GM18499 (cell line): ENCODE results near the gene TNNI3K.
"Not testable (repeated sequence)": the region's sequence is repeated elsewhere in the genome, so short reads cannot be mapped to it uniquely, and the experiment has no call there.

Experiments
- ATAC-seq: cut with Tn5 transposase; IDR thresholded peaks from one replicate; pipeline ENCODE4 v1.9.1; 2021; ENCODE audit warnings: moderate number of reproducible peaks; ENCODE audit not compliant: insufficient read depth, unreplicated experiment

TNNI3K gene, protein sequence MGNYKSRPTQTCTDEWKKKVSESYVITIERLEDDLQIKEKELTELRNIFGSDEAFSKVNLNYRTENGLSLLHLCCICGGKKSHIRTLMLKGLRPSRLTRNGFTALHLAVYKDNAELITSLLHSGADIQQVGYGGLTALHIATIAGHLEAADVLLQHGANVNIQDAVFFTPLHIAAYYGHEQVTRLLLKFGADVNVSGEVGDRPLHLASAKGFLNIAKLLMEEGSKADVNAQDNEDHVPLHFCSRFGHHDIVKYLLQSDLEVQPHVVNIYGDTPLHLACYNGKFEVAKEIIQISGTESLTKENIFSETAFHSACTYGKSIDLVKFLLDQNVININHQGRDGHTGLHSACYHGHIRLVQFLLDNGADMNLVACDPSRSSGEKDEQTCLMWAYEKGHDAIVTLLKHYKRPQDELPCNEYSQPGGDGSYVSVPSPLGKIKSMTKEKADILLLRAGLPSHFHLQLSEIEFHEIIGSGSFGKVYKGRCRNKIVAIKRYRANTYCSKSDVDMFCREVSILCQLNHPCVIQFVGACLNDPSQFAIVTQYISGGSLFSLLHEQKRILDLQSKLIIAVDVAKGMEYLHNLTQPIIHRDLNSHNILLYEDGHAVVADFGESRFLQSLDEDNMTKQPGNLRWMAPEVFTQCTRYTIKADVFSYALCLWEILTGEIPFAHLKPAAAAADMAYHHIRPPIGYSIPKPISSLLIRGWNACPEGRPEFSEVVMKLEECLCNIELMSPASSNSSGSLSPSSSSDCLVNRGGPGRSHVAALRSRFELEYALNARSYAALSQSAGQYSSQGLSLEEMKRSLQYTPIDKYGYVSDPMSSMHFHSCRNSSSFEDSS

DNA sequence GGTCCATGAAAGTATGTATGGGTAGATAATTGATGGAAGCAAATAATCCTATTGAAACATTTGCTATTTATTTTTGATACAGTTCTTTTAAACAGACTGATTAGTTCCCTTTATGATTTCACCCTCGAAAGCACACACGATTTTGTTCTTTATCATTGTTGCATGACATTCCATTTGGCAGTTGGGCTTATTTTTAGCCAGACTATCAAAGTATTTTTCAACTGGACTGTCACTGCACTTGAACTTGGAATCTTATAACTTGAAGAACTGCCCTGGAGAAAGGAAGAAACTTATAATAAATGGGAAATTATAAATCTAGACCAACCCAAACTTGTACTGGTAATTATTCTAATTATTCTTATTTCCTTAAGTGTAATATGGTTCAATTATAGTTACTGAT is at the start of gene TNNI3K:
Gene TNNI3K, plus strand, starts transcription at position 235 of the 400 bp plus-strand sequence. Its CDS starts 65 bp downstream, at position 300.
- ATAC-seq = no peak

DNA sequence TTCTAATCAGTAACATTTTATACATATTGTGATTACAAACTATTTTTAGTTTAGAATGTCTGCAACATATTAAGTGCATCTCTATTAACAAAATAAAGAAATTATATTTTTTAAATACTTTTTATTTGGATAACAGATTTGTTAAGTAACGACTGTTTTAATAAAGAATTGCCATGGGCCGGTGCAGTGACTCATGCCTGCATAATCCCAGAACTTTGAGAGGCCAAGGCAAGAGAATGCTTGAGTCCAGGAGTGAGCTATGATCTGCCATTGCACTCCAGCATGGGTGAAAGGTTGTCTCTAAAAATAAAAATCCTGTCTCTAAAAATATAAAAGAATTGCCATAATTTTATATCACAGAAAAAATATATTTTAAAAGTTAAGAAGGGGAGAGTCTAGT is 41.3 kb upstream of the TNNI3K start:
- ATAC-seq = no peak

DNA sequence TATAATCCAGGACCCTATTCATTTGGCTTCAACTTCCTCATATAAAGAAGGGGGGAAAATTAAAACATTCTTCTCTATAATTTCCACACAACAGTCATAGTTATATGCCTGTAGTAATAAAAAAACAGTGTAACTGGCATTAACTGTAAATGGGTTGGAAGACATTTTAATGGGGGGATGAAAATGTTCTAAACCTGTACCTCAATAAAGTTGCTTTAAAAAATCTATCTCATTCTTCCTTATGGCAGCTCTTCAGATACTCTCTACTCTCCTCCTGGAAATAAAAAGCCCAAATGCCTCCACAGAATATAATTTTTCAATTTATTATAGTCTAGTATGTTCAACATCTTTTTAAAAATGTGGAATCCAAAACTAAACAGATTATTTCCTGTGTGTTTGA is 39.8 kb upstream of the TNNI3K start:
- ATAC-seq = no peak

DNA sequence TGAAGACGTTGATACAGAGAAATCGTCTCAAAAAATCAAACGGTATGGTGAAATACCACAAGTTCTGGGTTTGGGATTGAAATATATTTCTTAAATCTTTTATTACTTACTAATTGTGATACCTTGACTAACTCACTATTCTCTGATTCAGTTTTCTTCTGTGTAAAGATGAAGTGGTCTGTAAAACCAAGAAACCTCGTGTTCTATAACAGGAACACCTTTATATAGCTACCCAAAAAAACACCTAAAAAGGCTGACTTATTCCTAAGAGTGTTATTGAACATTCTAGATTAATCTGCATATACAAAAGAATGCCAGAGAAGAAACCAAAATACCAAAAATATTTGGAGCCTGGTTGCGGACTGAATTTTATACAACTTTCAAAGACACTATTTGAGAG is 37.9 kb upstream of the TNNI3K start:
- ATAC-seq = no peak

DNA sequence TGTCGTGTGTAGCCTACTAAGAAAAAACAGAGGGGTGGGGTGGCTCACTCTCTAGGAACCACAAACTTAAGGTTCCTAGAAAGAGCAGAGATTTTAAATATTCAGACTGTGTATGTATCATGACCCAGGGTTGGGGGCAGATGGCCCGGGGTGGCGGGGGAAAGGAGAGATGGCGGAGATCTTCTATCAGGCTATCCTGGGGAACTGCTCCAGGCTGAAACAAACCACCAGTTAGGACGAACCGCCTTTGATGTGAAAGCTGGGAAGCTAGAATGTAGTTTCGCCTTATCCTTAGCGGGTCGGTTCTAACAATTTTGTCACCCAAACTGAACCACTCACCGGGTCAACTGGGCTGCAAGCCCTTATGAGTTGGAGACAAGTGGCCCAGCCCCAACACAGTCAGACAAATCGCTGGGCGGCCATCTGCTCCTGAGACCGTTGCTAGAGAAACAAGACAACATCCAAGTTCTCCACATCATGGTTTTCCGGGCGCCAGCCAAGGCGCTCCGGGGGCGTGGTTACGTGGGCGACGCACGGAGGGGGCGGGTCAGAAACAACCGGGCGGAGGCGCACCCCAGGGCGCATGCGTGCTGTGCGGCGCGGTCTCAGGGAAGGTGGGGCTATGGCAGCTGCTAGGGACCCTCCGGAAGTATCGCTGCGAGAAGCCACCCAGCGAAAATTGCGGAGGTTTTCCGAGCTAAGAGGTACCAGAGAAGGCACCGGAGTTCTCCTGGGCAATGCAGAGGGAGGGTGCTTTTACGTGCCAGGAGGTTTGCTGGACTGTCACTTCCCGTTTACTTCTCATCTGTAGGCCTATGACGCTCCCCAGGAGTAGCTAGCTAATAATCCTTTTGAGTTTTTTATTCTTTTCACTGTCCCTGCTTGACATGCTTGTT is 37.3 kb upstream of the TNNI3K start, which contains the start of the genes FPGT and LRRIQ3:
Gene FPGT, plus strand, starts transcription at position 586 of the 896 bp plus-strand sequence. Its CDS starts 37 bp downstream, at position 623.
Gene LRRIQ3, minus strand, starts transcription at position 520 of the 896 bp plus-strand sequence. CDS start 14,492 bp downstream, outside the sequence.
- ATAC-seq = peak; percentile 87

DNA sequence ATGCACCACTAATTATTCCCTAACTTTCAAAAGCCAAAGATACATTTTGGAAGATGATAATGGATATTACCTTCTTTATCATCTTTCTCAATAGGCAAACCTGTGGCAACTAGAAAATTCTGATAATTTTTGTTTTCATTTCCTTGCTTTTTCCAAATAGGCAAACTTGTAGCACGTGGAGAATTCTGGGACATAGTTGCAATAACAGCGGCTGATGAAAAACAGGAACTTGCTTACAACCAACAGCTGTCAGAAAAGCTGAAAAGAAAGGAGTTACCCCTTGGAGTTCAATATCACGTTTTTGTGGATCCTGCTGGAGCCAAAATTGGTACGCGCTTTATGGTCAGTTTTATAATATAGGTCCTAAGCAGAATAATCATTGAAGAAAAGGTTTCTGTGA is 35.7 kb upstream of the TNNI3K start:
- ATAC-seq = no peak

DNA sequence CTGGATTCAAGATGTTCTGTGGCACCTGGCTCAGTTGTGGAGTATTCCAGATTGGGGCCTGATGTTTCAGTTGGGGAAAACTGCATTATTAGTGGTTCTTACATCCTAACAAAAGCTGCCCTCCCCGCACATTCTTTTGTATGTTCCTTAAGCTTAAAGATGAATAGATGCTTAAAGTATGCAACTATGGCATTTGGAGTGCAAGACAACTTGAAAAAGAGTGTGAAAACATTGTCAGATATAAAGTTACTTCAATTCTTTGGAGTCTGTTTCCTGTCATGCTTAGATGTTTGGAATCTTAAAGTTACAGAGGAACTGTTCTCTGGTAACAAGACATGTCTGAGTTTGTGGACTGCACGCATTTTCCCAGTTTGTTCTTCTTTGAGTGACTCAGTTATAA is 29.9 kb upstream of the TNNI3K start:
- ATAC-seq = no peak

DNA sequence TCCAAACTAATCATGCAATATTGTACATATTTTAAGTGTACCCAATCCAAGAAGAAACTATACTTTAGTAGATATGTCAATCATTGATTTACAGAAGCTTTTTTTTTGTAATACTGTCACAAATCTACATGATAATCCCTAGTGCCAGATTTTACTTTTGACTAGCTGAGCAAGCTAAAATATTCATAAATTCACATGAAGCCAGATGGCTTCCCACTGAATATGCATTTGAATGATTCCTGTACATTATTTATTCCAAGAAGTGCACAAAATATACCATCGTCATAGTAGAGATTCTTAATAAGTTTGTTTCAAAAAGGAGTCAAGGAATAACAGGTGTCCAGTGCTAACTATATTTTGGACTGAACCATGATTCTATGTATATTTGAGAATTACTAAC is 20.0 kb upstream of the TNNI3K start:
- ATAC-seq = no peak

DNA sequence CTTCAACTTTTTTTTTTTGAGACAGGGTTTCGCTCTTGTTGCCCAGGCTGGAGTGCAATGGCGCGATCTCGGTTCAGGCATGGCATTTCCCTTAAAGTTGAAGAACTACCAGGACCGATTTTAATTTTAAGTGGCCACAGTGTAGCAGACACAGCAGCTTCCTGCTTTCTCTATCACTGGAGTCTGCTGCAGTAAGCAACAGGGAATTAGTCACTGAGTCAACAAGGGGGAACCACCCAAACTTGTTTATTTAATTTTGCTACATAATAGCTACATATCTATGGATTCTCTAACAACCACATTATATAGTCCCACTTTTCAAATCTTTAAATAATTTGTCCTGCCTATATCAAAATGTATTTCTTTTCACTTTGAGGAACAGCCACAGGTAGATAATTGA is 12.5 kb upstream of the TNNI3K start:
- no peak for ATAC-seq

DNA sequence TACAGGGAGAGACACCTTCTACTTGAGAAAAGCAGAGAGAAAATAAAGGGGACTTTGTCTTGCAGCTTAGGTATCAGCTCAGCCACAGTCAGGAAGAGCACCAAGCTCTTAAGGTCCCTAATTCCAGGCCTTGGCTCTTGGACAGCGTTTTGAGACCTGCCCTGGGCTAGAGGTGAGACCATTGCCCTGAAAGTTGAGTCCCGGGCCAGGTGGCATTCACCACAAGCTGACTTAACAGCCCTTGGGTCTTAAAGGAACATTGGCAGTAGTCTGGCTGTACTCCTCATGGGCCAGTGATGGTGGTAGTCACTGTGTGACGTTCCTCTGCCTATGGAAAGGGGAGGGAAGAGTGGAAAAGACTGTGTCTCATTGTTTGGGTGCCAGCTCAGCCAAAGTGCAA is 11.7 kb upstream of the TNNI3K start:
- no peak for ATAC-seq

DNA sequence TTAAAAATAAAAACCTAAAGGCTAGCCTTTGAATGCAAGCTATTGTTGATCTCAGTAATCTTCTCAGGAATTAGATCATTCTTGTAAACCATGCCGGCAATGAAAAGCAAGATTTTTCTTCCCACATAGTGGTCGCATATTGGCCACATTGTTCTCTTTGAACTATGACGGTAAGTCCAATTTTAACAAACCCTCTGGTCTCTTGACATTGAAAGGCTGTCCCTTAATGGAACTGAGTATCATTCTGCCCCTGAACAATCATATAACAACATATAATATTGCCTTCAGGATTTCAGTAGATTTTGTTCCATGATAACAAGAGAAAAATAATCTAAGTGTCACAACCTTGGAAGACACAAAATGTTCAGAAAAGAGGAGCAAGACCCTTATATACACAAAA is 1.3 kb downstream of the TNNI3K start:
- ATAC-seq = no peak

DNA sequence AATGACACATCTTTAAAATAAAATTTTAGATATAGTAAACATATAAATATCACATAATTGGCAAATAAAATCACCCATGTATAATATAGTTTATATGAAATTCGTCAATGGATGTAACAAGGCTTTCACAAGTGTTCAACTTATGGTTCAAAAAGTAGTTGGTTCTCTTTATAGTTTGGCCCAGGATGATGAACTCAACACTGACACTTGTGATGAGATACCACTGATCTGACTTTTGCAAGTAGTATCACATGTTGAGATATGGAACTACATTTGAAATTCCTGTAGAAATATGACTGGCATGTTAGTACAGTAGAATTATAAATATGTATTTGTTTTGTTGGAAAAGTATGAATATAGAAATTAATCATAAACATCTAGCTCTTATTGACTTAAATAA is 1.8 kb downstream of the TNNI3K start:
- no peak for ATAC-seq

DNA sequence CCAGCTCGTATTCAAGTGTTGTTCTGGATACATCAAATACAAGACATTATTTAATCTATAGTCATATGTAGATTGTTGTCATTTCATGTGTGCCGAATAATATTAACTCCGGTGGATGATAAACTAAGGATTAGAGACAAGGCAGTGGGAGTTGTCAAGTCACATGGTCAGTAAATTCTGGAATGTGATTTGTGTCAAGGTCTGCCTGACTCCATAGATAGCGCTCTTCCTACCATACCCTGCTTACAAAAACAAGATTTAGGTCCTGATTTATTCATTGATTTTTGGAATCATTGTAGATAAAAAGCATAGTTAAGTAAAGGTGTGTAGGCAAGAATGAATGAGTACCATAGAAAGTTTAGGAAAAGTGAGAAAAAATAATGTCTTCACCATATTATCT is 2.6 kb downstream of the TNNI3K start:
- ATAC-seq = no peak

DNA sequence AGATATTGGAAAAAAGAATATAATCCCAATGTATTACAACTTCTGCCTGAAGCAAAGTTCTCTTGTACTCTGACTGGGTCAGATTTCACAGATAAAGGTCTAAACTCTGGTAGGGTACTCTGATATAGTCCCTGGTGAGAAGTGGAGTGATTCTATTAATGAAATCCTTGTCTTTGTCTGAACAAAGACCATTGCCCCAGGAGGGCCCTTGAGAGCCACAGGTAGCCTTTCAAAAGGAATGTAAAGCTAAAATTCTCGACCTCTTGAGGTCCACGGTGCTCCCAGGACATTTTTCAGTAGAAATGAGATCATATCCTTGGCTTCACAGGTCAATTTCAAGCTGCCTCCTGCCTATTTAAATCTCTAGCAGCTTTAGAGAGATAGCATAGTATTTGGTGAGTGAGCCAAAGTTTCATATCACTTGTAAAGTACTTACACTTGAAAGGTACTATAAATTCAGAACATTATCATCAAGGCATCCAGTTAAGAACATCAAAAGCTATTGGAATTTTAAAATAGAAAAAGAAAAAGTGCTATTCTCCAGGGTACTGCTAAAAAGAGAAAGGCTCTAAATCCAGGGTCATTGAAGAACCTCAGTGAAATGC is 10.1 kb downstream of the TNNI3K start:
- ATAC-seq = no peak

DNA sequence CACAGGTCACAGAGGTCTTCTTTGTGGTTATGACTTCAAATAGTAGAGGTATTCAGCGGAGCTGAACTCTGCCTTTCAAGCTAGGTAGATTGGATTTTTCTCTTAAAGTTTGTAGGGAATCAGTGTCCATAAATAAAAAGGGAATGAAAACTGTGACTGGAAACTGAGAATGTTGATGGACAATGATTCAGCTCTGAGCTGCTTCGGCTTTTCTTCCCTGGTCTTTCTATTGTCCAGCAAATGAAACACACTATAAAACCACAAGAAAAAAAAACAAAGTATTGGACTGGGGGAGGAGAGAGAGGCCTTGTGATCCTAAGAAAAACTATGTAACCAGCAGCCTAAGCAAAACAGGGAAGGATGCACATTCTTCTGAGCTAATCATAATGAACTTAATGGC is 11.1 kb downstream of the TNNI3K start:
- no peak for ATAC-seq

DNA sequence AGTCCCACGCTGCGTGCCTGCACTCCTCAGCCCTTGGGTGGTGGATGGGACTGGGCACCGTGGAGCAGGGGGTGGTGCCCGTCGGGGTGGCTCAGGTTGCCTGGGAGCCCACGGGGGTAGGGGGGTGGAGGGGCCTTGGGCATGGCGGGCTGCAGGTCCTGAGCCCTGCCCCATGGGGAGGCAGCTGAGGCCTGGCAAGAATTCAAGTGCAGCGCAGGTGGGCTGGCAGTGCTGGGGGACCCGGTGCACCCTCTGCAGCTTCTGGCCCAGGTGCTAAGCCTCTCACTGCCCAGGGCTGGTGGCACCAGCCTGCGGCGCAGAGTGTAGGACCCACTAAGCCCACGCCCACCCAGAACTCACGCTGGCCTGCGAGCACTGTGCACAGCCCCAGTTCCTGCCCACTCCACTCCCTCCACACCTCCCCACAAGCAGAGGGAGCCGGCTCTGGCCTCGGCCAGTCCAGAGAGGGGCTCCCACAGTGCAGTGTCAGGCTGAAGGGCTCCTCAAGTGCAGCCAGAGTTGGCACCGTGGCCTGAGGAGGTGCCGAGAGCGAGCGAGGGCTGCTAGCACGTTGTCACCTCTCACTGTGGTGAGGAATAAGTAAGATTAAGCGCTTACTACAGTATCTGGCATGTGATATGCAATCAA is 12.8 kb downstream of the TNNI3K start:
- no peak for ATAC-seq

DNA sequence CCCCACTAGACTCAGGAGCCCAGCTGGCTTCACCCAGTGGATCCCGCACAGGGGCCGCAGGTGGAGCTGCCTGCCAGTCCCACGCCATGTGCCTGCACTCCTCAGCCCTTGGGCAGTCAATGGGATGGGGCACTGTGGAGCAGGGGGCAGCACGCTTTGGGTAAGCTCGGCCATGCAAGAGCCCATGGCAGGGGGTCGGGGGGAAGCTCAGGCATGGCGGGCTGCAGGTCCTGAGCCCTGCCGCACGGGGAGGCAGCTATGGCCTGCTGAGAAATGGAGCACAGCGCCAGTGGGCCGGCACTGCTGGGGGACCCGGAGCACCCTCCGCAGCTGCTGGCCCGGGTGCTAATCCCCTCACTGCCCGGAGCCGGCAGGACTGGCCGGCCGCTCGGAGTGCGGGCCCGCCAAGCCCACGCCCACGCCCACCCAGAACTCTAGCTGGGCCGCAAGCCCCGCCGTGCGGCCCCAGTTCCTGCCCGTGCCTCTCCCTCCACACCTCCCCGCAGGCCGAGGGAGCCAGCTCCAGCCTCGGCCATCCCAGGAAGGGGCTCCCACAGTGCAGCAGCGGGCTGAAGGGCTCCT is 18.1 kb downstream of the TNNI3K start:
- not testable (repeated sequence) for ATAC-seq

DNA sequence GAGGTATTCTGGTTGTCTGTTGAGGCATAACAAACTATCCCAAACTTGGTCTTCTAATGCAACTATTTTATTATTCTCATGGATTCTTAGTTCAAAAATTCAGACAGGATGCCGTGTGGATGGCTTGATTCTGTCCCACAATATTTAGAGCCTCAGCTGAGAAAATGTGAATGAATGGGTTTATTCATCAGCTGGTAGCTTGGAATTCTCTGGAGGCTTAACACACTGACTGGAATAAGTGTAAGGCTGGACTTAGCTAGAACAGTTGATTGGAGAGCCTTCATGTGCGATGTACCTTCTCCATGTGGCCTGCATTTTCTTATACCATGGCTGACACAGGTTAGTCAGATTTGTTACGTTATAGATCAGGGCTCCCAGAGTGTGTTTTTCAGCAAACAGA is 30.8 kb downstream of the TNNI3K start:
- no peak for ATAC-seq

DNA sequence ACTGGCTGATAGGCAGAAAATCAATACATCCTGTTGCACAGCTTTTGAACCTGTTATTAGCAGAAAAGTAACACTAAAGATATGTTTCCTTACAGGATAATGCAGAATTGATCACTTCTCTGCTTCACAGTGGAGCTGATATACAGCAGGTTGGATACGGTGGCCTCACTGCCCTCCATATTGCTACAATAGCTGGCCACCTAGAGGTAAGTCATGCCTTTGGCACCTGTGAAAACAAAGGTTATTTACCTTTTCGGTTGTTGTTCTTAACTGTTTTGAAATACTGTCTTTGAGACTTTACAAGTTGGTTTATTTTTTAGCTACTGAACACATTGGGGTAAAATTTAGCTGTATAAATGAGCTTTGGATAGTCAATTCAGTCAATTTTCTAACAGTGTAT is 36.3 kb downstream of the TNNI3K start:
- no peak for ATAC-seq
